Inflammatory macrophage (primary cell): Measurements from ENCODE around the gene TRPV2.
"Not testable (repeated sequence)": the region's sequence is repeated elsewhere in the genome, so short reads cannot be mapped to it uniquely, and the experiment has no call there.

Experiments used
- DNase-seq, 2 donors: peaks; one replicate each; pipeline ENCODE4 v3.0.0-alpha.2; 2020 to 2022

TRPV2 gene

GRCh38 chr17:16437083-16437482, 21.7 kb downstream of the TRPV2 start:
- no peak for DNase-seq

DNA sequence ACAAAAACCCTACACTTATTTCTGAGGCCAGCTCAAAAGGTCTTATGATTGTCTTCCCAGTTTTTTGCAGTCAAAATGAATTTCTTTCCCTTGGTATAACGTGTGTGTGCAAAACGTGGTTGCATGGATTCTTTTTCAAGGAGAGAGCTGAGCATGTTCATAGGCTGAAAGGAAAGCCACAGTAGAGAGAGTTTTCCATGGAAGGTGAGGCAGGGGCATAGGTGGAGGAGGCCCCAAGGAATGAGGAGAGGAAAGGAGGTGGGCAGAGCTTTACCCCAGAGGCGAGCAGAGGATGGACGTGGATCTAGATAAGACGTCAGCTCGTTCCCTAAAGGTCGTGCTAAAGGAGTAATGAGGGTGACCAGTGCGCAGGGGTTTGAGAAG, 22.8 kb downstream of the TRPV2 start:
- no peak for DNase-seq

- peak; percentile 99 for DNase-seq
Observed at GRCh38 chr17:16438557-16439302, 23.4 kb downstream of the TRPV2 start.

GRCh38 chr17:16439303-16439791, 24.0 kb downstream of the TRPV2 start:
- peak in 1 of 2 donors; percentile 39 for DNase-seq

DNA sequence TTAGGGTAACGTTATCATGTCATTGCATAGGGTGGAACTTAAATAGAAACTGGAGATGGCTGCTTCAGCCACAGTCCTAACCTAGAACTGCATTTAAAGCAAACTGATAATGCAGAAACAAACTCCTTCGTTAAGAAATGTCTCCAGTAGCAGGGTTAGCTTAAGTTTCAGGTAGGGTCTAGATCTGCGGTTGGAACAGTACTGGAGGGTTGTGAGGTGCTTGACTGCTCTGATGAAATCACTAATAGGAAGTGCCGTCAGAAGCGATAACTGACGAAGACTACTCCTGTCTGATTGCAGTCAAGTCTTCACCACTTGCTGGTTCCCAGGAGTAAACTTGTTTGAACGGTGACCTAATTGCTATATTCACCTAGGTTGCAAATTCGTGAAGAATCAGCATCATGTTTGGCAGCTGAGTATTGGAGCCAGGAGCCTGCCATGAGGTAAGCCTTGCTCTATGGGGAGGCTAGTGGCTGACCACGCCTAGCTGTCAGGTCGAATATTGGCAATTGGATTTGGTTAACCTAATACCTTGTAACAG, 24.5 kb downstream of the TRPV2 start:
- DNase-seq = peak in 1 of 2 donors; percentile 34

DNA sequence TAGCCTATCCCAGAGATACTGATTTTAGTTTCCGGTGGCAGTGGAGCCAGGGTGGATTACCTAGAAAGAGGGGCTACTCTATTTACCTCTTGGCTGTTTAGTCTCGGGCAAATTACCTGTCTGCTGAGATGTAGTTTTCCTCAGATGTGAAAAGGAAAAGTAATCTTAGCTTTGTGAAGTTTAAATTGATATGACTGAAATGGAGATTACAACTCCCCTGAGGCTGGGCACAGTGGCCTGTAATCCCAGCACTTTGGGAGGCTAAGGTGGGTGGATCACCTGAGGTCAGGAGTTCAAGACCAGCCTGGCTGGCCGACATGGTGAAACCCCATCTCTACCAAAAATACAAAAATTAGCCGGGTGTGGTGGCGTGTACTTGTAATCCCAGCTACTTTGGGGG, 25.0 kb downstream of the TRPV2 start:
- not testable (repeated sequence) for DNase-seq

- no peak for DNase-seq
Observed at GRCh38 chr17:16440901-16441629, 25.7 kb downstream of the TRPV2 start.

GRCh38 chr17:16442141-16442540, 26.8 kb downstream of the TRPV2 start:
- no peak for DNase-seq

GRCh38 chr17:16442594-16443510, 27.5 kb downstream of the TRPV2 start:
- DNase-seq = peak; percentile 35 to 58

GRCh38 chr17:16443511-16444257, 28.3 kb downstream of the TRPV2 start:
- no peak for DNase-seq

GRCh38 chr17:16444258-16444886, 29.0 kb downstream of the TRPV2 start:
- DNase-seq = no peak

DNA sequence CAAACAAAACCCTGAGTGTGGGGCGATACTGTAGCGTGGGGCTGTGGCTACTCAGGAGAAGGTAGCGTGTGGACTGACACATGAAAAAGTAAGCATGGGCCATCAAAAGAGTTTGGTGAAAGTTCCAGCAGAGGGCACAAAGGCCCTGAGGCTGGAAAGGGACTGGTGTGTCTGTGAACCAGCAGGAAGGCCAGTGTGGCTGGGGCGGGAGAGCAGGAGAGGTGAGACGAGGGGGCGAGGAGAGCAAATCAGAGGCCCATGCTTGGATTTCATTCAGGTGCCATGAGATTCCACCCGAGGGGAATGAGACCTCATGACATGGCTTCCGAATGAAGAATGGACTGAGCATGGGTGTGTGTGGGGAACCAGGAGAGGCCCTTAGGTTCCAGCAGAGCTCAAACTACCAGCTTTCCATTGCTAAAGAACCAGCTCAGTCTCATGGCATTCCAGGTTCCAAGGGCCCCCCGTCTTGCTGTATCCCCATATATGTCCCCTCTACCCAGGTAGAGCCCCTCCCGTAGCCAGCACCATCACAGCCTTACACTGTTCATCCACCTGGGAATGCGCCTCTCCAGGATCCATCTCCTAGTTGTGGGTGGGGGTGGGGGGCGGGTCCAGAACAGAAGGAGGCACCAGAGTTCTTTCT, 31.1 kb downstream of the TRPV2 start:
- DNase-seq = no peak

DNA sequence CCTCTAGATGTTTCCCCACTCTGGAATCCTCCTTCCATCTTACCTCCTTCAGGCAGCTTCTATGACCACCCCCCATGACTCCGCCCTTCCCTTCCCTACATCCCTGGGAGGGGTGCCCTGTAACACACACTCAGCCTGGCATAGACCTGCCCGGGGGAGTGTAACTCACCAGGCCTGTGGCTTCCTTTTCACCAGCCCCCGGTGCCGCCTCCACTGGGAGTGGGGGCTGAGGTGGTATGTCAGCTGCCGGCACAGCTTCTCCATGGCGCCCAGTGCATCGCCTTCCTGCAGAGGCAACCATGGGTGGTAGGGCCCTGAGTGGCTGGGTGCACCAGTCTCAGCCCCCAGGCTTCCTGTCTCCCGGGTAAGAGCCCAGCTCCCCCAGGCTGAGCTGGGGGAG, 32.3 kb downstream of the TRPV2 start:
- no peak for DNase-seq

DNA sequence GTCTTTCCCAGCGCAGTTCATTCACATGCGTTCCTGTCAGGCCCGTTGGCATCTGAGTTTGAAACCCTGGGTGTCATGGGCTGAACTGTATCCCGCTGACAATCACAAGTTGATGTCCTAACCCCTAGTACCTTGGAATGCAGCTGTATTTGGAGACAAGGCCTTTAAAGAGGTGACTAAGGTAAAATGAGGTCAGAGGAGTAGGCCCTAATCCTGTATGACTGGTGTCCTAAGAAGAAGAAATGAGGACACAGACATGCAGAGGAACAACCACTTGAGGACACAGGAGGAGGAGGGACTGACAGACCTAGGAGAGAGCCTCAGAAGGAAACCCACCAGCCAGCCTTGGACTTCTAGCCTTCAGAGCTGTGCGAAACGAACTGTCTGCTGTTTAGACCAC, 33.1 kb downstream of the TRPV2 start:
- no peak for DNase-seq

DNA sequence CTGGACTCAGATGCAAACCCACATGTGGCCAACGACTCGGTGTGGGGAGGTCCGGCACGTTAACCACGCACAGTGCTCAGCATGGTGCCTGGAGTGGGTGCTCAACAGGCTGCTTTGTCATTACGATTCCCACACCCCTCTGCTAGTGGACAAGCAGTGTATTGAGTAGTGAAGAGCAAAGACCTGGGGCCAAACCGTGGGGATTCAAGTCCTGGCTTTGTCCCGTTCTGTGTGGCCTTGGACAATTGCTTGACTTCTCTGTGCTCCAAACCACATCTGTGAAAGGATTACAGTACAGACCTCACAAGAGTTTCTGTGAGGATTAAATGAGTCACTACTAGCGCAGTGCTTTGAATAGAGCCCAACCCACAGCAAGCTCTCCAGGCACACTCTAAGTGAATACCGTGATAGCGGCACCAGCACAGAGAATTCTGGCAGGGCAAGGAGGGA, 33.8 kb downstream of the TRPV2 start:
- DNase-seq = no peak

DNA sequence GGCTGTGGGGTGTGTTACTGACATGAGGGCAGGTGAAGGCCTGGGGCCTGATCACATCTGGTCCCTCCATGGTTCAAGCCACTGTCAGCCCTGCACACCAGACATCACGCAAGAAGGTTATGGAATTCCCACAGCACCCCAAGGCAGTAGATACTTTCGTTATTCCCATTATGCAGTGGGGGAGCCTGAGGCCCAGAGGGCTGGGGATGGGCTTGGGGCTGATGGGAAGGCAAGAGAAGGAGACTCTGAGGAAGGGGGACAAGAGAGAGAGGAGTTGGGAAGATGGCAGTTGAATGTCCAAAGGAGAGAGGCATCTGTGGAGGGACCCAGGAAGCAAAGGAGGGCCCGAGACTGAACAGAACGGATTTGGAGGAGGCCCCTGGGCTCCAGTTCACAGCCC, 34.7 kb downstream of the TRPV2 start:
- DNase-seq = no peak

DNA sequence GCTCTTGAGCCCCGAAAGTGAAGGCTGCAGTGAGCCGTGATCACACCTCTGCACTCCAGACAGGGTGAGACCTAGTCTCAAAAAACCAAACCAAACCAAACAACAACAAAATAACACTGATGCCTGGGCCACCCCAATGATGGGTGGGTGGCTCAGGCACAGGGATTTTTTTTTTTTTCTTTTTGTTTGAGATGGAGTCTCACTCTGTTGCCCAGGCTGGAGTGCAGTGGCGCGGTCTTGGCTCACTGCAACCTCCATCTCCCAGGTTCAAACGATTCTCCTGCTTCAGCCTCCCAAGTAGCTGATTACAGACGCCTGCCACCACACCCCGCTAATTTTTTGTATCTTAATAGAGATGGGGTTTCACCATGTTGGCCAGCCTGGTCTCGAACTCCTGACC, 36.9 kb downstream of the TRPV2 start:
- DNase-seq = not testable (repeated sequence)

DNA sequence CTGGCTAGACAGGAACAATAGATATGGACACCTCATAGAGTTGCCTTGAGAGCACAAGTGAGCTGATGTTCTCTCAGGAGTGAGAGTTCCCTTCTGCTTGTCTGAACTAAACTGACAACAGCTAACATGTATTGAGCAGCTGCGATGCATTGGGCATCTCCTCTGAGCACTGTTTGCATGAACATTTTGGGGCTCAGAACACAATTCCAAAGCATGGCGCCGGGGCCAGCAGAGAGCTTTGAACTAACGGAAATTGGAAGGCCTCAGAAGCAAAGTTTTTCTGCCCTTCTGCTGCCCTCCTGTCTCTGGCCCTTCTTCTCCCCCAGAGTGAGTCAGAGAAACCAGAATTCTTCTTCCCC, 38.1 kb downstream of the TRPV2 start:
- DNase-seq = no peak

DNA sequence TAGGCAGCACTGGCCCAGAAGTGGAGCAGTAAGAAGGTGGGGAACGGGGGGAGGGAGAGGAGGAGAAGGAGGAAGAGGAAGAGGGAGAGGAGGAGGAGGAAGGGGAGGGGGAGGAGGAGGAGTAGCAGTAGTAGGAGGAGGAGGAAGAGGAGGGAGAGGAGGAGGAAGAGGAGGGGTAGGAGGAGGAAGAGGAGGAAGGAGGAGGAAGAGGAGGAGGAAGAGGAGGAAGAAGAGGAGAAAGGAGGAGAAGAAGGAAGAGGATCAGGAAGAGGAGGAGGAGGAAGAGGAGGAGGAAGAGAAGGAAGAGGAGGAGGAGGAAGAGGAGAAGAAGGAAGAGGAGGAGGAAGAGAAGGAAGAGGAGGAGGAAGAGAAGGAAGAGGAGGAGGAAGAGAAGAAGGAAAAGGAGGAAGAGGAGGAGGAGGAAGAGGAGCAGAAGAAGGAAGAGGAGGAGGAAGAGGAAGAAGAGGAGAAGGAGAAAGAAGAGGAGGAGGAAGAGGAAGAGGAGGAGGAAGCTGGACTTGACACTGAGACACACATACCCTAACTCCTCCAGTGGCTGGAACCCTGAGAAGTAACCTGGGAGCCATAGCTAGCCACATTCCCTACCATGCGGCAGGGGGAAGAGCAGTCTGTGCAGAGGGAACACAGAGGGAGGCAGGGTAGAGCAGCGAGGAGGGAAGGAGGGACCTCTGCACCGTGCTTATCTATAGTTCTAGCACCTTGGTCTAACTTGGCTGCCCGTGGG, 40.8 kb downstream of the TRPV2 start:
- DNase-seq = no peak

GRCh38 chr17:16456742-16457316, 41.5 kb downstream of the TRPV2 start:
- peak in 1 of 2 donors; percentile 11 for DNase-seq
